Mucosa of rectum (tissue), 2 donors: ENCODE measurements around the gene CDK11B.

Source experiments
- H3K27ac ChIP-seq, 2 donors: one replicate each; pipeline ENCODE4 v1.7.0; 2013; ENCODE audit warnings: inconsistent platforms in 2 of 2, low read depth in 2 of 2, low read length in 2 of 2
- H3K27me3 ChIP-seq, 2 donors: one replicate each; pipeline ENCODE4 v1.7.0; 2013; ENCODE audit warnings: low read length in 2 of 2; ENCODE audit not compliant: control insufficient read depth in 2 of 2, insufficient read depth in 2 of 2
- H3K36me3 ChIP-seq, 2 donors: one replicate each; pipeline ENCODE4 v1.7.0; 2013; ENCODE audit warnings: low read length in 2 of 2; ENCODE audit not compliant: control insufficient read depth in 2 of 2, insufficient read depth in 2 of 2
- H3K4me1 ChIP-seq, 2 donors: one replicate each; pipeline ENCODE4 v1.7.0; 2013; ENCODE audit warnings: low read length in 2 of 2, mild to moderate bottlenecking in 1 of 2; ENCODE audit not compliant: control insufficient read depth in 2 of 2, insufficient read depth in 2 of 2
- H3K4me3 ChIP-seq, 2 donors: one replicate each; pipeline ENCODE4 v1.7.0; 2013; ENCODE audit warnings: low read length in 2 of 2
- H3K9ac ChIP-seq, 2 donors: one replicate each; pipeline ENCODE4 v1.7.0; 2013; ENCODE audit warnings: low read length in 2 of 2, low read depth in 1 of 2, mild to moderate bottlenecking in 1 of 2
- H3K9me3 ChIP-seq, 2 donors: one replicate each; pipeline ENCODE4 v1.7.0; 2013; ENCODE audit warnings: low read length in 2 of 2; ENCODE audit not compliant: control insufficient read depth in 2 of 2
- donor health status: healthy.
- donor health status: Normal muscosa, but diverticular disease.

The CDK11B gene

DNA sequence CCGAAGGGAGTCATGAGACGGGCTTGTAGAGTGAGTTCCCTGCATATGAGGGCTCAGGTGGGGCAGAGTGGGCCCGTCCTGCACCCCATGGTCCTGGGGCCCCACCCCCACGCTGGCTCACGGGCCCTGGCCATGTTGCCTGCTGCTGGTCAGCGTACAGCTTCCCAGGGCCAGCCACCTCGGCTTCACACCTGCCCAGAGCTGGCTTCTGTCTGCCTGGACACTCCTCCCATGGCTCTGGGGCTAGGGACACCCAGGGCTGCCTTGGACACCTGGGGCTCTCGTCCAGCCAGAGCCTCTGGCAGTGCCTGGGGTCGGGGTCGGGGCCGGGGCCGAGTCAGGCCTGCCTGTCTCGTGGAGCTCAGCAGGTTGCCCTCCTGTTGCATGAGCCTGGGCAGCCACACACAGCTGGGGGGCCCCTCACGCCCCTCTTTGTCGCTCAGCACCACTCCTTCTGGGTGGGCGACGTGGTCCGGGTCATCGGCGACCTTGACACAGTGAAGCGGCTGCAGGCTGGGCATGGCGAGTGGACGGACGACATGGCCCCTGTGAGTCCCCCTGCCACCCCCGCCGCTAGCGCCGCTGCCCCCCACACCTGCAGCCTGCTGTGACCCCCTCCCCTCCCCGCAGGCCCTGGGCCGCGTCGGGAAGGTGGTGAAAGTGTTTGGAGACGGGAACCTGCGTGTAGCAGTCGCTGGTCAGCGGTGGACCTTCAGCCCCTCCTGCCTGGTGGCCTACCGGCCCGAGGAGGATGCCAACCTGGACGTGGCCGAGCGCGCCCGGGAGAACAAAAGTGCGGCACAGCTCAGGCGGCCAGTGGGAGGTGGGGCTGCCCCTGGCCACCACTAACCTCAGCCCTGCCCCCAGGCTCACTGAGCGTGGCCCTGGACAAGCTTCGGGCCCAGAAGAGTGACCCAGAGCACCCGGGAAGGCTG lies 32.3 kb downstream of the CDK11B start:
- Histone ChIP-seq H3K36me3 (no peaks in the 10 kb centered on the region), H3K4me3 (no peak overlapping the region), H3K9ac (peak overlapping the region in 1 of 2 donors; percentile 74), H3K4me1 (peaks cover 8 to 11% of the 10 kb centered on the region in 2 donors), H3K9me3 (no peaks in the 10 kb centered on the region), H3K27ac (peak overlapping the region; percentile 81 to 88), H3K27me3 (peaks cover 0 to 3% of the 10 kb centered on the region in 2 donors)

DNA sequence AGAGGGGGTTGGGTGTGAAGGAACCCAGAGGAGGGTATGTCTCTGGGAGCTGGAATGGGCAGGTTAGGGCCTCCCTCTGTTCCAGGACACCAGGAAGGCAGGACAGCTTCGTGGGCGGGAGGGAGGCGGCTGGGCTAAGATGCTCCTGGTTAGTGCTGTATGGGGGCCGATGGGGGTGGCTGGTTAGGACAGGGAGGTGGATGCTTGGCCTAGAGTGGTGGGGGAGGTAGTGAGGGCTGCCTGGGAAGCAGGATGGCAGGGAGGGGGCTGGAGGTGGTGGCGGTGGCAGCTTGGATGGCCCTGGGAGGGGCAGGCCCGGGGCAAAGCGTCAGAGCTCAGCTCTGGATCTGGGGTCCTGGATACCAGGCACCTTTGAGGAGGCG lies 33.0 kb downstream of the CDK11B start:
- H3K4me3 ChIP-seq = no peak overlapping the region
- peaks cover 8 to 11% of the 10 kb centered on the region in 2 donors for H3K4me1 ChIP-seq
- H3K27me3 ChIP-seq = no peaks in the 10 kb centered on the region
- no peaks in the 10 kb centered on the region for H3K36me3 ChIP-seq
- no peaks in the 10 kb centered on the region for H3K9me3 ChIP-seq
- H3K9ac ChIP-seq = no peak overlapping the region
- no peak overlapping the region for H3K27ac ChIP-seq

DNA sequence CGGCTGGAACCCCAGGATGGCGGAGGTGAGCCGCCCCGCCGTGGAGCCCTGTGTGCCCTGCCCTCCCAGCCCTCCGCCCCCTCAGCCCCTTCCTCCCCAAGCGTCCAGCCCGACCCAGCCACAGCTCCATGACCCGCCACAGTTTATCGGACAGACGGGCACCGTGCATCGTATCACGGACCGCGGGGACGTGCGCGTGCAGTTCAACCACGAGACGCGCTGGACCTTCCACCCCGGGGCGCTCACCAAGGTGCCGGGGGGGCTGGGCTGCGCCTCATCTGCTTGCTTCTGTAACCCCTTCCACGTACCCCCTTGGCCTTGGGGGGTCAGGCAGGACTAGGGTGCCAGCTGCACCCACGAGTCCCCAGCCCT lies 33.4 kb downstream of the CDK11B start:
- Histone ChIP-seq H3K9ac (no peak overlapping the region), H3K27ac (no peak overlapping the region), H3K27me3 (no peaks in the 10 kb centered on the region), H3K9me3 (no peaks in the 10 kb centered on the region), H3K4me1 (peaks cover 8 to 11% of the 10 kb centered on the region in 2 donors), H3K4me3 (no peak overlapping the region), H3K36me3 (no peaks in the 10 kb centered on the region)

DNA sequence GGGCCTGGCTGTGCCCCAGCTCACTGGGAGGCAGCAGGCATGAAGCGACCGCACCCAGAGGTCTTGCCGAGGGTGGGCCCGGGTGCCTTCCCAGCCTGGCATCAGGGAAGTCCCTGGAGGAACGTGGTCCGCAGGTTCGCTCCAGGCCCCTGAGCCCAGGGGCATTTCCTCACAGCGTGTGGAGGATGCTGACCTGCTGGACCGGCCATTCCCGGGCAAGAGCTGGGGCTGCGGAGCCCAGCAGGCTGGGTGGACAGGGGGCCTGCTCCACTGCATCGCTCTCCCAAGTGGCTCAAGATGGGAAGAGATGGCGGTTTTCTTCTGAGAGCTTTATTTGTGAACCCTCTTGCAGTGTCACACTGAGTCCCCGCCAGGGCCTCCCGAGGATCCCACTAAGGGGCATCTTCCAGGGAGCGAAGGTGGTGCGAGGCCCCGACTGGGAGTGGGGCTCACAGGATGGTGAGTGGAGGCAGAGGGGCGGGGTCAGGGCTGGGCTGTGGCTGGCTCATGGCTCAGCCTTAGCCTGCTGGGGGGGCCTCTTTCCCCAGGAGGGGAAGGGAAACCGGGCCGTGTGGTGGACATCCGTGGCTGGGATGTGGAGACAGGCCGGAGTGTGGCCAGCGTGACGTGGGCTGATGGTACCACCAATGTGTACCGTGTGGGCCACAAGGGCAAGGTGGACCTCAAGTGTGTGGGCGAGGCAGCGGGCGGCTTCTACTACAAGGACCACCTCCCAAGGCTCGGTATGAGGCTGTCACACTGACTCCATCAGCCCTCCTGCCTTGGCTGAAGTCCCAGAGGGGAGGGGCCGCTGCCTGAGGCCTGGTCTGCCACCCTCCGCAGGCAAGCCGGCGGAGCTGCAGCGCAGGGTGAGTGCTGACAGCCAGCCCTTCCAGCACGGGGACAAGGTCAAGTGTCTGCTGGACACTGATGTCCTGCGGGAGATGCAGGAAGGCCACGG lies 34.1 kb downstream of the CDK11B start:
- H3K4me3 ChIP-seq = no peak overlapping the region
- H3K9me3 ChIP-seq = no peaks in the 10 kb centered on the region
- no peaks in the 10 kb centered on the region for H3K36me3 ChIP-seq
- no peak overlapping the region for H3K27ac ChIP-seq
- no peaks in the 10 kb centered on the region for H3K27me3 ChIP-seq
- H3K4me1 ChIP-seq = peaks cover 8 to 11% of the 10 kb centered on the region in 2 donors
- no peak overlapping the region for H3K9ac ChIP-seq

DNA sequence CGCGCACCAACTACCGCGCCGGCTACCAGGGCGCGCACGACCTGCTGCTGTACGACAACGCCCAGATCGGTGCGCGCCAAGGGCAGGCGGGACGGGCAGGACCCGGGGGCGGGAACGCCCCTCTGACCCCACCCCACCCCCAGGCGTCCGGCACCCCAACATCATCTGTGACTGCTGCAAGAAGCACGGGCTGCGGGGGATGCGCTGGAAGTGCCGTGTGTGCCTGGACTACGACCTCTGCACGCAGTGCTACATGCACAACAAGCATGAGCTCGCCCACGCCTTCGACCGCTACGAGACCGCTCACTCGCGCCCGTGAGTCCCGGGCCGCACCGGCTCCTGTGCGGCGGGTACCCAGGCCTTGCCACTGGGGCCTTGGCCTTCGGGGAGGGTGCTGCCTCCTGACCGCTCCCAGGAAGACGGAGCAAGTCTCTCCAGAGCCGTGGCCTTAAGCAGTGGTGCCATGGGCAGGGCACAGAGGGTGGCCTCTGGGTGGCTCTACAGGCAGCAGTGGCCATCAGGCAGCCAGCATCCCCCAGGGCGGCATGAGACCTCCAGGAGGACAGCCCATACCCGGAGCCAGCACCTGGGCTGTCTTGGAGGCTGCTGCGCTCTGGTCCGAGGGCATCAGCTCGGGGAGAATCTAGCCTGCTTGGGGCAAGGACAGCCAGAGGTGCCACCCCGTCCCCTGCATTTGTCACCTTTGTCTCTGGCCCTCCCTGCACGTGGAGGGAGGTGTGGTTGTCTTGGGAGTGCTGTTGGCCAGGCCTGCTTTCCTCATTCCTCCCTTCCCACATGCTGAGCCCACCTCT lies 35.0 kb downstream of the CDK11B start:
- peaks cover 8 to 11% of the 10 kb centered on the region in 2 donors for H3K4me1 ChIP-seq
- no peak overlapping the region for H3K27ac ChIP-seq
- no peaks in the 10 kb centered on the region for H3K36me3 ChIP-seq

DNA sequence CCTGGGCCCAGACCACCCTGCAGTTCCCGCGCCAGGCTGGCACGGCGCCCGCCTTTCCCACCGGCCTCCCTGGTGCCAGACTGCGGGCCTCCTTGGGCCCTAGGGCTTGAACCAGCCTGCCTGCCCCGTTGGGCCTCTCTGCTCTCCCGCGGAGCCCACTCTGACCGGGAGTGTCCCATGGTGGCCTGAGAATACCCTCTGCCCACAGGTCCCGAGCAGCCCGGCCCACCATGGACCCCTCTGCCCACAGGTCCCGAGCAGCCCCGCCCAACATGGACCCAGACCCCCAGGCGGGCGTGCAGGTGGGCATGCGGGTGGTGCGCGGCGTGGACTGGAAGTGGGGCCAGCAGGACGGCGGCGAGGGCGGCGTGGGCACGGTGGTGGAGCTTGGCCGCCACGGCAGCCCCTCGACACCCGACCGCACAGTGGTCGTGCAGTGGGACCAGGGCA lies 35.6 kb downstream of the CDK11B start:
- Histone ChIP-seq H3K4me1 (peaks cover 8 to 11% of the 10 kb centered on the region in 2 donors), H3K27me3 (no peaks in the 10 kb centered on the region), H3K4me3 (no peak overlapping the region), H3K9ac (no peak overlapping the region), H3K36me3 (no peaks in the 10 kb centered on the region), H3K27ac (no peak overlapping the region), H3K9me3 (no peaks in the 10 kb centered on the region)

More for the DNA sequence above, 35.0 kb downstream of the CDK11B start:
- Histone ChIP-seq H3K27me3 (no peaks in the 10 kb centered on the region), H3K9me3 (no peaks in the 10 kb centered on the region), H3K9ac (no peak overlapping the region), H3K4me3 (no peak overlapping the region)

DNA sequence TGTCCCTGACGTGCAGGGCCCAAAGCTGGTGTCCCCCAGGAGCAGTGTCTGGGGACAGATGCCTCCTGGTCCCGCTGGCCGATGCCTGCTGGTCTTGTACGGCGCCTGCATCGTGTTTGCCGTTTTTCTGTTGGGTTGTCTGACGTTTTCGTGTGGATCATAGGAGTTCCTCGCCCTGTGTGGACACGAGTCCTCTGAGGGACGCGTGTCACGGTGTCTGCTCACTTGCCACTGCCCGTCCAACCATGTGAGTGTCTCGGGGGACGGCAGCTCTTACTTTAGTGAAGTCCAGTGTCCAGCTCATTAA lies 36.1 kb downstream of the CDK11B start:
- Histone ChIP-seq H3K9ac (no peak overlapping the region), H3K27ac (no peak overlapping the region), H3K9me3 (no peaks in the 10 kb centered on the region), H3K4me3 (no peak overlapping the region), H3K36me3 (peaks cover 2% of the 10 kb centered on the region in 2 donors), H3K4me1 (peaks cover 7 to 9% of the 10 kb centered on the region in 2 donors), H3K27me3 (no peaks in the 10 kb centered on the region)

DNA sequence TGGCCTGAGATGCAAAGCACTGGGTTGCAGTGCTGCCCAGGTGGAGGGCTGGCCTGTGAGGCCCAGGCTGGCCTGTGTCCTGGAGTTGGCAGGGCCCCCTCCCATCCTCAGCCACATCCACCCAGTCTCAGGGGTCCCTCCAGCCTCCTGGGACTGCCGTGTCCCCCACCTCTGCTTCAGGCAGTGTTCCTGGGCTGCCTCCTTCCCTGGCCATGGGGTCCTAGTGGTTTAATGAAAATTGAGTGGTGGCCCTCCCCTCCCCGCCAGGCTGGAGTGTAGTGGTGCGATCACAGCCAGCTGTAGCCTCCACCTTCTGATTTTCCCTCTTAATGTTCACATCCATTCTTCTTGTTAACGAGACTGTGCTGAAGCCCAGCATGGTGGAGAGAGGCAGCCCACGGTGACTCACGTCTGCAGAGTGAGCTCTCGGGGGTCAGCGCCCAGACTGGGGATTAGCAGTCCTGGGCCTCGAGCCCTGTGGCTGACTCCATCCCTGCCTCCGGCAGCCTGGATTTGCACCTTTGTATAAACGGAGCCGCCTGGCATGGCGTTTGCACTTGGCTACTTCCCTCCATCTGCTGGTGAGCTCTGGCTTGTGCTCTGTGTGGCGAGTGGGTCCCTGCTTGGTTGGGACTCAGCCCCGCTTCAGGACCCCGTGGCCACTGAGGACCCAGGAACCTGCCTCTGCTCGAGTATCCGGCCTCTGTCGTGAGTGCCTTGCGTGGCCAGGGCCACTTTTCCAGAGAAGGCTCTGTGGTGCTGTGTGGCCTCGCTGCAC lies 36.6 kb downstream of the CDK11B start:
- Histone ChIP-seq H3K9ac (no peak overlapping the region), H3K36me3 (peaks cover 4% of the 10 kb centered on the region in 2 donors), H3K4me1 (peaks cover 5 to 6% of the 10 kb centered on the region in 2 donors), H3K4me3 (no peak overlapping the region), H3K9me3 (no peaks in the 10 kb centered on the region), H3K27ac (no peak overlapping the region), H3K27me3 (no peaks in the 10 kb centered on the region)
